HG02840 (cell line): ENCODE results near the gene RIC8B.

Source experiments
- ATAC-seq: cut with Tn5 transposase; IDR thresholded peaks from one replicate; pipeline ENCODE4 v1.9.1; 2021; ENCODE audit warnings: mild to moderate bottlenecking, moderate library complexity, moderate number of reproducible peaks; ENCODE audit not compliant: unreplicated experiment, low FRiP score

The RIC8B gene

GRCh38 chr12:106758349-106759110 lies 16.0 kb upstream of the RIC8B start:
- ATAC-seq = no peak

GRCh38 chr12:106759526-106760183 lies 14.8 kb upstream of the RIC8B start:
- peak; percentile 27 for ATAC-seq

- ATAC-seq = peak; percentile 97
Measured at GRCh38 chr12:106760184-106760531, 14.3 kb upstream of the RIC8B start.

GRCh38 chr12:106764220-106764619 lies 10.3 kb upstream of the RIC8B start:
- no peak for ATAC-seq

GRCh38 chr12:106764738-106765137 lies 9.7 kb upstream of the RIC8B start:
- no peak for ATAC-seq

- no peak for ATAC-seq
Measured at GRCh38 chr12:106766393-106766826, 8.1 kb upstream of the RIC8B start.

GRCh38 chr12:106767206-106767605 lies 7.3 kb upstream of the RIC8B start:
- no peak for ATAC-seq

- ATAC-seq = no peak
Measured at GRCh38 chr12:106767954-106768822, 6.3 kb upstream of the RIC8B start.

- ATAC-seq = no peak
Measured at GRCh38 chr12:106769078-106769477, 5.4 kb upstream of the RIC8B start.

- no peak for ATAC-seq
Measured at GRCh38 chr12:106769546-106769945, 4.9 kb upstream of the RIC8B start.

GRCh38 chr12:106771425-106771824 lies 3.1 kb upstream of the RIC8B start:
- no peak for ATAC-seq

- ATAC-seq = no peak
Measured at GRCh38 chr12:106773286-106774004, 1.0 kb upstream of the RIC8B start.

GRCh38 chr12:106774808-106775524 lies 484 bp downstream of the RIC8B start:
- peak; percentile 6 for ATAC-seq

GRCh38 chr12:106776897-106777296 lies 2.4 kb downstream of the RIC8B start:
- no peak for ATAC-seq

GRCh38 chr12:106780010-106780631 lies 5.6 kb downstream of the RIC8B start:
- no peak for ATAC-seq

- no peak for ATAC-seq
Measured at GRCh38 chr12:106782619-106783018, 8.1 kb downstream of the RIC8B start.

- no peak for ATAC-seq
Measured at GRCh38 chr12:106783515-106783914, 9.0 kb downstream of the RIC8B start.

- ATAC-seq = no peak
Measured at GRCh38 chr12:106790020-106790419, 15.5 kb downstream of the RIC8B start.

GRCh38 chr12:106791531-106791930 lies 17.0 kb downstream of the RIC8B start:
- no peak for ATAC-seq
